ENCODE measurements around the gene SPRR2E.

Gene SPRR2E

DNA sequence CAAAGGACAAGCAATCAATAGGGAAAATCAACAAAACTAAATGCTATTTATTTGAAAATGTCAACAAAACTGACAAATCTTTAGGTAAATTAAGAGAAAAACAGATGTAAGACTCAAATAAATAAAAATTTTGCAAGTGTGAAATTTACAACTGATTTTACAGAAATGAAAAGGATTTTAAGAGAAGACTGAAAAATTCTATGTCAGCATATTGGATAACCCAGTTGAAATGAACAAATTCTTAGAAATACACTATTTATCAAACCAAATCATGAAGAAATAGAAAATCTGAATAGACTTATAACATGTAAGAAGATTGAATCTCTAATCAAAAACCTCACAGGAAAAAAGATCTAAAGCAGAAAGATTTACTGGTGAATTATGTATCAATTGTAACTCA is 26.6 kb upstream of the SPRR2E start:
- H3K9me3 ChIP-seq (ENCODE audit: control insufficient read depth, insufficient read depth, low read depth, low read length), result no peaks in the 10 kb centered on the region
- no peak overlapping the region for H3K27ac ChIP-seq (ENCODE audit: extremely low read depth, low read depth, low read length)
- CTCF ChIA-PET, result no interaction called here
- POLR2A ChIA-PET, result no interaction called here
- TF ChIP-seq TCF7L2 (IDR thresholded peaks at IDR 0.05; ENCODE audit: borderline replicate concordance, low read depth, low read length) (no peak), ZNF2 (tag by site-specific recombination; IDR thresholded peaks at IDR 0.05) (no peak)
- no peak overlapping the region for H3K4me3 ChIP-seq (ENCODE audit: low read depth, low read length)
- H3K4me1 ChIP-seq (ENCODE audit: control insufficient read depth, insufficient read depth, low read length), result peaks cover 4% of the 10 kb centered on the region; the same call in 1 of the 2 replicates
- no peaks in the 10 kb centered on the region for H3K36me3 ChIP-seq (ENCODE audit: control insufficient read depth in 2 of 2, insufficient read depth in 1 of 2, low read length in 2 of 2)

DNA sequence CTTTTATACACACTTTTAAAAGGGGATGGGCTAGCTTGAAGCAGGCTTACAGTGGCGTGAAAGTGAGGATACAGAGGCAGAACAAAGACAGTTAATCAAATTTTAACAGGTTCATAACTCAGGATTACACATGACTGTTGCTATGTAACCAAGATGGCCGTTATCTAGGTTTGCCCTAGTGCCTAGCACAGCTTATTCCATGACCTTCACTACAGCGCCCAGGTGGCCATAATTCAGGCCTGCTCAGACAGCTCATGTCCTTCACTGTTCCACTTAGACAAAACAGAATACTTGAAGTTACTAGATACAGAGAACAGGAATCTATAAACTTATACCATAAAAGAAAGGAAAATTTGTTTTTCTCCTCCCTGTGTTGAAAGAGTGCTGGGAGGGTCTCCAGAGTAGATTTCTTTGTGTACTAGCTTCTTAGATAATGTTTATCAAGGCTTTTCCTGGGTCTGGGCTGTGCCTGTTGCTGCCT is 25.2 kb upstream of the SPRR2E start:
- H3K9me3 ChIP-seq (ENCODE audit: control insufficient read depth, insufficient read depth, low read depth, low read length), result no peaks in the 10 kb centered on the region
- POLR2A ChIA-PET, result no interaction called here
- H3K36me3 ChIP-seq (ENCODE audit: control insufficient read depth in 2 of 2, insufficient read depth in 1 of 2, low read length in 2 of 2), result no peaks in the 10 kb centered on the region
- CTCF ChIA-PET, result interaction anchor here (0.9 kb wide), 1 partner anchor 77 kb away, joined by 3 read pairs; no protein-coding TSS in a partner anchor
- no peak overlapping the region for H3K27ac ChIP-seq (ENCODE audit: extremely low read depth, low read depth, low read length)
- peaks cover 4% of the 10 kb centered on the region; the same call in 1 of the 2 replicates for H3K4me1 ChIP-seq (ENCODE audit: control insufficient read depth, insufficient read depth, low read length)
- no peak overlapping the region for H3K4me3 ChIP-seq (ENCODE audit: low read depth, low read length)
- TF ChIP-seq ZNF114 (tag by site-specific recombination; IDR thresholded peaks at IDR 0.05) (no peak), ZNF561 (tag by site-specific recombination; IDR thresholded peaks at IDR 0.05; ENCODE audit: borderline replicate concordance) (no peak), HOXA7 (CRISPR knock-in tag; IDR thresholded peaks at IDR 0.05; ENCODE audit: borderline replicate concordance) (no peak), IKZF3 (tag by site-specific recombination; IDR thresholded peaks at IDR 0.05) (no peak), ZNF501 (tag by site-specific recombination; IDR thresholded peaks at IDR 0.05) (no peak), YY2 (tag by site-specific recombination; IDR thresholded peaks at IDR 0.05) (no peak), SP3 (tag by site-specific recombination; IDR thresholded peaks at IDR 0.05) (no peak), ZNF664 (tag by site-specific recombination; IDR thresholded peaks at IDR 0.05) (no peak), ZNF133 (tag by site-specific recombination; IDR thresholded peaks at IDR 0.05) (no peak), ZNF169 (tag by site-specific recombination; IDR thresholded peaks at IDR 0.05) (no peak), ZNF223 (tag by site-specific recombination; IDR thresholded peaks at IDR 0.05) (no peak), ZNF248 (tag by site-specific recombination; IDR thresholded peaks at IDR 0.05) (no peak)
- TF ChIP-seq, protein P1, sequence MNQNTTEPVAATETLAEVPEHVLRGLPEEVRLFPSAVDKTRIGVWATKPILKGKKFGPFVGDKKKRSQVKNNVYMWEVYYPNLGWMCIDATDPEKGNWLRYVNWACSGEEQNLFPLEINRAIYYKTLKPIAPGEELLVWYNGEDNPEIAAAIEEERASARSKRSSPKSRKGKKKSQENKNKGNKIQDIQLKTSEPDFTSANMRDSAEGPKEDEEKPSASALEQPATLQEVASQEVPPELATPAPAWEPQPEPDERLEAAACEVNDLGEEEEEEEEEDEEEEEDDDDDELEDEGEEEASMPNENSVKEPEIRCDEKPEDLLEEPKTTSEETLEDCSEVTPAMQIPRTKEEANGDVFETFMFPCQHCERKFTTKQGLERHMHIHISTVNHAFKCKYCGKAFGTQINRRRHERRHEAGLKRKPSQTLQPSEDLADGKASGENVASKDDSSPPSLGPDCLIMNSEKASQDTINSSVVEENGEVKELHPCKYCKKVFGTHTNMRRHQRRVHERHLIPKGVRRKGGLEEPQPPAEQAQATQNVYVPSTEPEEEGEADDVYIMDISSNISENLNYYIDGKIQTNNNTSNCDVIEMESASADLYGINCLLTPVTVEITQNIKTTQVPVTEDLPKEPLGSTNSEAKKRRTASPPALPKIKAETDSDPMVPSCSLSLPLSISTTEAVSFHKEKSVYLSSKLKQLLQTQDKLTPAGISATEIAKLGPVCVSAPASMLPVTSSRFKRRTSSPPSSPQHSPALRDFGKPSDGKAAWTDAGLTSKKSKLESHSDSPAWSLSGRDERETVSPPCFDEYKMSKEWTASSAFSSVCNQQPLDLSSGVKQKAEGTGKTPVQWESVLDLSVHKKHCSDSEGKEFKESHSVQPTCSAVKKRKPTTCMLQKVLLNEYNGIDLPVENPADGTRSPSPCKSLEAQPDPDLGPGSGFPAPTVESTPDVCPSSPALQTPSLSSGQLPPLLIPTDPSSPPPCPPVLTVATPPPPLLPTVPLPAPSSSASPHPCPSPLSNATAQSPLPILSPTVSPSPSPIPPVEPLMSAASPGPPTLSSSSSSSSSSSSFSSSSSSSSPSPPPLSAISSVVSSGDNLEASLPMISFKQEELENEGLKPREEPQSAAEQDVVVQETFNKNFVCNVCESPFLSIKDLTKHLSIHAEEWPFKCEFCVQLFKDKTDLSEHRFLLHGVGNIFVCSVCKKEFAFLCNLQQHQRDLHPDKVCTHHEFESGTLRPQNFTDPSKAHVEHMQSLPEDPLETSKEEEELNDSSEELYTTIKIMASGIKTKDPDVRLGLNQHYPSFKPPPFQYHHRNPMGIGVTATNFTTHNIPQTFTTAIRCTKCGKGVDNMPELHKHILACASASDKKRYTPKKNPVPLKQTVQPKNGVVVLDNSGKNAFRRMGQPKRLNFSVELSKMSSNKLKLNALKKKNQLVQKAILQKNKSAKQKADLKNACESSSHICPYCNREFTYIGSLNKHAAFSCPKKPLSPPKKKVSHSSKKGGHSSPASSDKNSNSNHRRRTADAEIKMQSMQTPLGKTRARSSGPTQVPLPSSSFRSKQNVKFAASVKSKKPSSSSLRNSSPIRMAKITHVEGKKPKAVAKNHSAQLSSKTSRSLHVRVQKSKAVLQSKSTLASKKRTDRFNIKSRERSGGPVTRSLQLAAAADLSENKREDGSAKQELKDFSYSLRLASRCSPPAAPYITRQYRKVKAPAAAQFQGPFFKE (tag by site-specific recombination; IDR thresholded peaks at IDR 0.05; ENCODE audit: borderline replicate concordance), result no peak
- TF ChIP-seq, protein P2, sequence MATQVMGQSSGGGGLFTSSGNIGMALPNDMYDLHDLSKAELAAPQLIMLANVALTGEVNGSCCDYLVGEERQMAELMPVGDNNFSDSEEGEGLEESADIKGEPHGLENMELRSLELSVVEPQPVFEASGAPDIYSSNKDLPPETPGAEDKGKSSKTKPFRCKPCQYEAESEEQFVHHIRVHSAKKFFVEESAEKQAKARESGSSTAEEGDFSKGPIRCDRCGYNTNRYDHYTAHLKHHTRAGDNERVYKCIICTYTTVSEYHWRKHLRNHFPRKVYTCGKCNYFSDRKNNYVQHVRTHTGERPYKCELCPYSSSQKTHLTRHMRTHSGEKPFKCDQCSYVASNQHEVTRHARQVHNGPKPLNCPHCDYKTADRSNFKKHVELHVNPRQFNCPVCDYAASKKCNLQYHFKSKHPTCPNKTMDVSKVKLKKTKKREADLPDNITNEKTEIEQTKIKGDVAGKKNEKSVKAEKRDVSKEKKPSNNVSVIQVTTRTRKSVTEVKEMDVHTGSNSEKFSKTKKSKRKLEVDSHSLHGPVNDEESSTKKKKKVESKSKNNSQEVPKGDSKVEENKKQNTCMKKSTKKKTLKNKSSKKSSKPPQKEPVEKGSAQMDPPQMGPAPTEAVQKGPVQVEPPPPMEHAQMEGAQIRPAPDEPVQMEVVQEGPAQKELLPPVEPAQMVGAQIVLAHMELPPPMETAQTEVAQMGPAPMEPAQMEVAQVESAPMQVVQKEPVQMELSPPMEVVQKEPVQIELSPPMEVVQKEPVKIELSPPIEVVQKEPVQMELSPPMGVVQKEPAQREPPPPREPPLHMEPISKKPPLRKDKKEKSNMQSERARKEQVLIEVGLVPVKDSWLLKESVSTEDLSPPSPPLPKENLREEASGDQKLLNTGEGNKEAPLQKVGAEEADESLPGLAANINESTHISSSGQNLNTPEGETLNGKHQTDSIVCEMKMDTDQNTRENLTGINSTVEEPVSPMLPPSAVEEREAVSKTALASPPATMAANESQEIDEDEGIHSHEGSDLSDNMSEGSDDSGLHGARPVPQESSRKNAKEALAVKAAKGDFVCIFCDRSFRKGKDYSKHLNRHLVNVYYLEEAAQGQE (tag by site-specific recombination; IDR thresholded peaks at IDR 0.05), result no peak
- TF ChIP-seq, protein P3, sequence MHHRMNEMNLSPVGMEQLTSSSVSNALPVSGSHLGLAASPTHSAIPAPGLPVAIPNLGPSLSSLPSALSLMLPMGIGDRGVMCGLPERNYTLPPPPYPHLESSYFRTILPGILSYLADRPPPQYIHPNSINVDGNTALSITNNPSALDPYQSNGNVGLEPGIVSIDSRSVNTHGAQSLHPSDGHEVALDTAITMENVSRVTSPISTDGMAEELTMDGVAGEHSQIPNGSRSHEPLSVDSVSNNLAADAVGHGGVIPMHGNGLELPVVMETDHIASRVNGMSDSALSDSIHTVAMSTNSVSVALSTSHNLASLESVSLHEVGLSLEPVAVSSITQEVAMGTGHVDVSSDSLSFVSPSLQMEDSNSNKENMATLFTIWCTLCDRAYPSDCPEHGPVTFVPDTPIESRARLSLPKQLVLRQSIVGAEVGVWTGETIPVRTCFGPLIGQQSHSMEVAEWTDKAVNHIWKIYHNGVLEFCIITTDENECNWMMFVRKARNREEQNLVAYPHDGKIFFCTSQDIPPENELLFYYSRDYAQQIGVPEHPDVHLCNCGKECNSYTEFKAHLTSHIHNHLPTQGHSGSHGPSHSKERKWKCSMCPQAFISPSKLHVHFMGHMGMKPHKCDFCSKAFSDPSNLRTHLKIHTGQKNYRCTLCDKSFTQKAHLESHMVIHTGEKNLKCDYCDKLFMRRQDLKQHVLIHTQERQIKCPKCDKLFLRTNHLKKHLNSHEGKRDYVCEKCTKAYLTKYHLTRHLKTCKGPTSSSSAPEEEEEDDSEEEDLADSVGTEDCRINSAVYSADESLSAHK (tag by site-specific recombination; IDR thresholded peaks at IDR 0.05), result no peak
- TF ChIP-seq, protein P4, sequence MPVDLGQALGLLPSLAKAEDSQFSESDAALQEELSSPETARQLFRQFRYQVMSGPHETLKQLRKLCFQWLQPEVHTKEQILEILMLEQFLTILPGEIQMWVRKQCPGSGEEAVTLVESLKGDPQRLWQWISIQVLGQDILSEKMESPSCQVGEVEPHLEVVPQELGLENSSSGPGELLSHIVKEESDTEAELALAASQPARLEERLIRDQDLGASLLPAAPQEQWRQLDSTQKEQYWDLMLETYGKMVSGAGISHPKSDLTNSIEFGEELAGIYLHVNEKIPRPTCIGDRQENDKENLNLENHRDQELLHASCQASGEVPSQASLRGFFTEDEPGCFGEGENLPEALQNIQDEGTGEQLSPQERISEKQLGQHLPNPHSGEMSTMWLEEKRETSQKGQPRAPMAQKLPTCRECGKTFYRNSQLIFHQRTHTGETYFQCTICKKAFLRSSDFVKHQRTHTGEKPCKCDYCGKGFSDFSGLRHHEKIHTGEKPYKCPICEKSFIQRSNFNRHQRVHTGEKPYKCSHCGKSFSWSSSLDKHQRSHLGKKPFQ (tag by site-specific recombination; IDR thresholded peaks at IDR 0.05), result no peak
- TF ChIP-seq, protein P5, sequence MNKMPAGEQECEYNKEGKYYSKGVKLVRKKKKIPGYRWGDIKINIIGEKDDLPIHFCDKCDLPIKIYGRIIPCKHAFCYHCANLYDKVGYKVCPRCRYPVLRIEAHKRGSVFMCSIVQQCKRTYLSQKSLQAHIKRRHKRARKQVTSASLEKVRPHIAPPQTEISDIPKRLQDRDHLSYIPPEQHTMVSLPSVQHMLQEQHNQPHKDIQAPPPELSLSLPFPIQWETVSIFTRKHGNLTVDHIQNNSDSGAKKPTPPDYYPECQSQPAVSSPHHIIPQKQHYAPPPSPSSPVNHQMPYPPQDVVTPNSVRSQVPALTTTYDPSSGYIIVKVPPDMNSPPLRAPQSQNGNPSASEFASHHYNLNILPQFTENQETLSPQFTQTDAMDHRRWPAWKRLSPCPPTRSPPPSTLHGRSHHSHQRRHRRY (tag by site-specific recombination; IDR thresholded peaks at IDR 0.05), result no peak
